Transverse colon (tissue), 4 donors: Measurements from ENCODE around the gene RARRES1.
A peak's percentile ranks its signal among the peaks of the same experiment; 100 is the strongest.

Experiments
- EP300 ChIP-seq: sonication (generic); formaldehyde crosslinking; IDR thresholded peaks from one replicate; pipeline ENCODE4 v1.6.1; 2017; ENCODE audit warnings: antibody characterized with exemption, low read depth
- POLR2A ChIP-seq: fragments of 450-650 bp; IDR thresholded peaks from one replicate; pipeline ENCODE4 v1.6.1; 2016; ENCODE audit warnings: antibody characterized with exemption, mild to moderate bottlenecking, moderate library complexity
- POLR2AphosphoS5 ChIP-seq, 3 donors: sonication (generic); formaldehyde crosslinking; IDR thresholded peaks; one replicate each; pipeline ENCODE4 v1.6.1; 2016; ENCODE audit warnings: antibody characterized with exemption in 3 of 3
- TF ChIP-seq, protein P1 (sequence below), 5 experiments: fragments of 200-600 bp in 3 of 5; fragments of 450-650 bp in 2 of 5; sonication (generic) in 3 of 5; IDR thresholded peaks; 1 replicate in 2 of 5; 2 replicates in 3 of 5; pipeline ENCODE4 v1.5.1; 2016 to 2017; ENCODE audit warnings: antibody characterized with exemption in 5 of 5, inconsistent platforms in 3 of 5, mild to moderate bottlenecking in 2 of 5, moderate library complexity in 1 of 5

DNA sequence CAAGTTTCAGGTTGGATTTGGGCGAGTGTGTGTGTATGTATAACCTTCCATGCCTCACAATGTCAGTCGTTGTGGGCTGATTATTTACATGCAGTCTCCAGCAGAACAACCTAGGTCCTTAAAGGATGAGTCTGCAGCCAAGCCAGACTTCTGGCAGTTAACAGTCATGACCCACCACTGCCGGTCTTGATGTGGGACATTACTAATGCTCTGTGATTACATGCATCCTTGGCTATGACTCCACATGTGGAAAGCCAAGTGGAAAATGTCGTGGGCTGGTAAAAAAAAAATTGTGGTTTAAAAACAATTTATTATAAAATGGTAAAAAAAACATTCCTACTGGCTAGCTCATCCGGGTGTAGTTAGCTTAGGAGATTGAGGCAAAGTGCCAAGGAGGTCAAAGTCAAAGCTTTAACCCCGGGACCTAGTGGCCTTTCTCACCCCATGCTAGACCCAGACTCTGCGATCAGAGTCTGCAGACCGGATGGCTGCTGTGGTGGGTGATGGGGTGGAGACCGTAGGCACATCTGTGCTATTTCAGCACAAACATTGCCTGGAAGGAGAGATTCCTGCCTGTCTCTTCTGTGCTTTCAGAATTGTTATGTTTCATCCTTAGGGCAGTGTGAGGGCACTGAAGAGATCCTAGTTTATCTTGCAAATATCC is 6.8 kb downstream of the RARRES1 start:
- peak; percentile 24 to 45 (median 33) for TF ChIP-seq POLR2AphosphoS5 (IDR thresholded peaks at IDR 0.05)
- TF ChIP-seq, protein P1, sequence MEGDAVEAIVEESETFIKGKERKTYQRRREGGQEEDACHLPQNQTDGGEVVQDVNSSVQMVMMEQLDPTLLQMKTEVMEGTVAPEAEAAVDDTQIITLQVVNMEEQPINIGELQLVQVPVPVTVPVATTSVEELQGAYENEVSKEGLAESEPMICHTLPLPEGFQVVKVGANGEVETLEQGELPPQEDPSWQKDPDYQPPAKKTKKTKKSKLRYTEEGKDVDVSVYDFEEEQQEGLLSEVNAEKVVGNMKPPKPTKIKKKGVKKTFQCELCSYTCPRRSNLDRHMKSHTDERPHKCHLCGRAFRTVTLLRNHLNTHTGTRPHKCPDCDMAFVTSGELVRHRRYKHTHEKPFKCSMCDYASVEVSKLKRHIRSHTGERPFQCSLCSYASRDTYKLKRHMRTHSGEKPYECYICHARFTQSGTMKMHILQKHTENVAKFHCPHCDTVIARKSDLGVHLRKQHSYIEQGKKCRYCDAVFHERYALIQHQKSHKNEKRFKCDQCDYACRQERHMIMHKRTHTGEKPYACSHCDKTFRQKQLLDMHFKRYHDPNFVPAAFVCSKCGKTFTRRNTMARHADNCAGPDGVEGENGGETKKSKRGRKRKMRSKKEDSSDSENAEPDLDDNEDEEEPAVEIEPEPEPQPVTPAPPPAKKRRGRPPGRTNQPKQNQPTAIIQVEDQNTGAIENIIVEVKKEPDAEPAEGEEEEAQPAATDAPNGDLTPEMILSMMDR (IDR thresholded peaks at IDR 0.05), result no peak
- no peak for TF ChIP-seq POLR2A
- no peak for TF ChIP-seq EP300
